B cell (primary cell): ENCODE measurements around the gene EVC. TPM values are rescaled to one million over a fixed set of nuclear protein-coding genes. Genes with fewer than 3 reads are reported as not detected.

Experiments
- ATAC-seq: fragments of 200-7000 bp; cut with Tn5 transposase; one replicate; pipeline ENCODE4 v1.10.0; 2021; ENCODE audit warnings: low read depth, mild to moderate bottlenecking, moderate number of reproducible peaks, moderate library complexity
- CTCF ChIA-PET: fragments of 350-600 bp; sonication (Branson Sonifier 250); formaldehyde crosslinking; loops from one replicate; lab custom pipeline; 2021; ENCODE audit warnings: antibody characterized with exemption, inconsistent platforms; lab: Charles Lee
- POLR2A ChIA-PET: fragments of 350-600 bp; sonication (Branson Sonifier 250); formaldehyde crosslinking; loops from one replicate; lab custom pipeline; 2021; ENCODE audit warnings: antibody characterized with exemption; lab: Charles Lee
- DNase-seq: peaks from one replicate; pipeline ENCODE4 v3.0.0; 2013
- H2AFZ ChIP-seq: 2 replicates; pipeline ENCODE4 v1.6.1; 2012; ENCODE audit warnings: mild to moderate bottlenecking, low read depth, low read length; ENCODE audit not compliant: insufficient read depth, poor library complexity, severe bottlenecking
- H3K27ac ChIP-seq, 2 donors: 1 replicate in 1 of 2; 2 replicates in 1 of 2; pipeline ENCODE4 v1.5.1; 2012 to 2013; ENCODE audit warnings: low read length in 2 of 2, mild to moderate bottlenecking in 2 of 2, moderate library complexity in 1 of 2
- H3K27me3 ChIP-seq, 4 experiments: fragments of 200-600 bp in 1 of 4; sonication (generic) in 1 of 4; replicated peaks in 1 of 4; 1 replicate in 2 of 4; 2 replicates in 2 of 4; pipeline versions ENCODE4 v1.6.1 to v1.7.0; 2013 to 2016; ENCODE audit warnings: low read length in 3 of 4, mild to moderate bottlenecking in 2 of 4, mixed read lengths in 1 of 4, moderate library complexity in 1 of 4; ENCODE audit not compliant: insufficient read depth in 4 of 4, control insufficient read depth in 3 of 4; ENCODE audit errors: control extremely low read depth in 1 of 4
- H3K36me3 ChIP-seq, 2 experiments: replicated peaks in 1 of 2; 1 replicate in 1 of 2; 2 replicates in 1 of 2; pipeline versions ENCODE4 v1.6.1 to v1.7.1; 2013; ENCODE audit warnings: low read length in 1 of 2; ENCODE audit not compliant: insufficient read depth in 2 of 2, control insufficient read depth in 1 of 2; ENCODE audit errors: control extremely low read depth in 1 of 2, extremely low read depth in 1 of 2
- H3K4me1 ChIP-seq, 2 donors: fragments of 200-600 bp in 1 of 2; sonication (generic) in 1 of 2; 1 replicate in 1 of 2; 2 replicates in 1 of 2; pipeline versions ENCODE4 v1.5.1 to v1.6.1; 2013 to 2017; ENCODE audit warnings: low read length in 2 of 2; ENCODE audit not compliant: control insufficient read depth in 2 of 2, insufficient read depth in 2 of 2
- H3K4me2 ChIP-seq: replicated peaks from 2 replicates; pipeline ENCODE3; 2012; ENCODE audit warnings: mild to moderate bottlenecking, low read depth, low read length; ENCODE audit not compliant: poor library complexity, severe bottlenecking
- H3K4me3 ChIP-seq, 5 experiments: fragments of 200-600 bp in 1 of 5; sonication (generic) in 1 of 5; 1 replicate in 3 of 5; 2 replicates in 2 of 5; pipeline versions ENCODE4 v1.5.1 to v1.7.0; 2011 to 2016; ENCODE audit warnings: low read length in 4 of 5, mild to moderate bottlenecking in 4 of 5, low read depth in 2 of 5, control low read depth in 1 of 5, moderate library complexity in 1 of 5; ENCODE audit not compliant: insufficient read depth in 1 of 5; ENCODE audit errors: control extremely low read depth in 1 of 5, extremely low read depth in 1 of 5
- H3K79me2 ChIP-seq: fragments of 200-600 bp; sonication (generic); one replicate; pipeline ENCODE4 v1.6.0; 2016; ENCODE audit warnings: low read length; ENCODE audit not compliant: control insufficient read depth, insufficient read depth
- H3K9ac ChIP-seq: fragments of 200-600 bp; sonication (generic); 2 replicates; pipeline ENCODE4 v1.6.1; 2017; ENCODE audit warnings: mild to moderate bottlenecking, low read length, moderate library complexity
- H3K9me3 ChIP-seq, 3 donors: one replicate each; pipeline versions ENCODE4 v1.6.1 to v1.7.1; 2013; ENCODE audit warnings: low read length in 2 of 3; ENCODE audit not compliant: control insufficient read depth in 2 of 3, insufficient read depth in 1 of 3; ENCODE audit errors: control extremely low read depth in 1 of 3
- H4K20me1 ChIP-seq: 2 replicates; pipeline ENCODE4 v1.6.0; 2012; ENCODE audit warnings: mild to moderate bottlenecking, low read length; ENCODE audit not compliant: insufficient read depth, control insufficient read depth, poor library complexity, severe bottlenecking
- H3K27ac Mint-ChIP-seq: one replicate; pipeline ENCODE4 v1.8.0; 2021; ENCODE audit warnings: mixed read lengths
- H3K27me3 Mint-ChIP-seq: one replicate; pipeline ENCODE4 v1.8.0; 2021; ENCODE audit warnings: mixed read lengths
- H3K4me1 Mint-ChIP-seq: one replicate; pipeline ENCODE4 v1.8.0; 2021; ENCODE audit warnings: mixed read lengths
- H3K4me3 Mint-ChIP-seq: one replicate; pipeline ENCODE4 v1.8.0; 2021; ENCODE audit warnings: mixed read lengths
- H3K9me3 Mint-ChIP-seq: one replicate; pipeline ENCODE4 v1.8.0; 2022; ENCODE audit warnings: mixed read lengths; ENCODE audit not compliant: insufficient read depth
- CTCF ChIP-seq: fragments of 200-600 bp; IDR thresholded peaks from one replicate; pipeline ENCODE4 v1.8.0; 2022; ENCODE audit warnings: antibody characterized with exemption, mild to moderate bottlenecking
- EZH2 ChIP-seq: IDR thresholded peaks from 2 replicates; pipeline ENCODE4 v1.6.1; 2012; ENCODE audit warnings: borderline replicate concordance, low read depth, mild to moderate bottlenecking, moderate library complexity, low read length; ENCODE audit not compliant: insufficient read depth, poor library complexity, severe bottlenecking
- WGBS: methylation state at CpG from one replicate; pipeline ENCODE4 v1.1.5; 2013; ENCODE audit warnings: missing lambda C conversion rate; ENCODE audit not compliant: insufficient coverage; 5-methylcytosine and 5-hydroxymethylcytosine counted together
- intact Hi-C: fragments of 100-400 bp; cut with micrococcal nuclease; formaldehyde crosslinking; loops from one replicate; pipeline ENCODE4 v1.10.0; 2022
- polyA plus RNA-seq: library from polyadenylated mRNA; depleted of rRNA; stranded (reverse); fragments of >200 nt; gene quantifications from 2 replicates; pipeline ENCODE4 v1.2.3, GENCODE V29; 2012
- total RNA-seq, 2 donors: library from RNA; stranded (reverse); fragments of 120-200 nt in 1 of 2; gene quantifications; 1 replicate in 1 of 2; 2 replicates in 1 of 2; pipeline versions ENCODE4 v1.2.3 to v1.2.4, GENCODE V29; 2013 to 2022

EVC gene
- total and polyA plus RNA-seq, 2 donors (not counting 1 experiment from before 2014, with no cell fraction given), result 1.5 TPM; not detected in 1

GRCh38 chr4:5795580-5795979, 84.6 kb downstream of the EVC start:
- no peak for ATAC-seq
- Histone ChIP-seq H3K27ac (no peak overlapping the region), H3K9me3 (peaks cover 0 to 9% (median 0%) of the 10 kb centered on the region in 3 donors), H4K20me1 (no peaks in the 10 kb centered on the region), H2AFZ (no peak overlapping the region), H3K9ac (no peak overlapping the region), H3K4me2 (no peak overlapping the region), H3K4me3 (no peak overlapping the region), H3K79me2 (no peaks in the 10 kb centered on the region), H3K4me1 (no peaks in the 10 kb centered on the region), H3K36me3 (no peaks in the 10 kb centered on the region), H3K27me3 (no peaks in the 10 kb centered on the region)
- H3K4me3 Mint-ChIP-seq, result no peak overlapping the region
- H3K27ac Mint-ChIP-seq, result no peak overlapping the region
- intact Hi-C loops, result no loop called here
- 100% methylated on average over 1 of the region's 5 CpGs for WGBS
- no peaks in the 10 kb centered on the region for H3K9me3 Mint-ChIP-seq
- TF ChIP-seq EZH2 (no peak), CTCF (no peak)
- H3K27me3 Mint-ChIP-seq, result no peaks in the 10 kb centered on the region
- no peaks in the 10 kb centered on the region for H3K4me1 Mint-ChIP-seq
- ChIA-PET CTCF (no interaction called here), POLR2A (no interaction called here)
- no peak for DNase-seq

- Mint-ChIP-seq H3K4me3 (no peak overlapping the region), H3K27me3 (no peaks in the 10 kb centered on the region), H3K9me3 (no peaks in the 10 kb centered on the region), H3K27ac (no peak overlapping the region), H3K4me1 (no peaks in the 10 kb centered on the region)
- Histone ChIP-seq H3K9me3 (peaks cover 0 to 9% (median 0%) of the 10 kb centered on the region in 3 donors), H3K4me3 (no peak overlapping the region), H3K4me2 (no peak overlapping the region), H3K79me2 (no peaks in the 10 kb centered on the region), H3K27me3 (no peaks in the 10 kb centered on the region), H3K36me3 (no peaks in the 10 kb centered on the region), H3K4me1 (no peaks in the 10 kb centered on the region), H3K27ac (no peak overlapping the region), H4K20me1 (no peaks in the 10 kb centered on the region), H3K9ac (no peak overlapping the region), H2AFZ (no peak overlapping the region)
- TF ChIP-seq EZH2 (no peak), CTCF (no peak)
- ATAC-seq, result no peak
- DNase-seq, result no peak
- ChIA-PET CTCF (no interaction called here), POLR2A (no interaction called here)
- intact Hi-C loops, result no loop called here
- WGBS, result 94% methylated on average over 18 of the region's 18 CpGs
These were observed 86.0 kb downstream of the EVC start for GRCh38 chr4:5796976-5797375.
